Germinal center (tissue), 1 donor: Measurements from ENCODE around the gene DNPEP.
"Not testable (repeated sequence)": the region's sequence is repeated elsewhere in the genome, so short reads cannot be mapped to it uniquely, and the experiment has no call there.

Source experiments
- DNase-seq: peaks from one replicate; pipeline ENCODE4 v3.0.0; 2012; ENCODE audit warnings: mixed read lengths, low spot score

DNPEP gene

GRCh38 chr2:219400562-219400961, 12.8 kb upstream of the DNPEP start:
- no peak for DNase-seq

GRCh38 chr2:219399716-219400478, 12.2 kb upstream of the DNPEP start:
- DNase-seq = no peak

GRCh38 chr2:219398721-219399363, 11.1 kb upstream of the DNPEP start:
- no peak for DNase-seq

- DNase-seq = no peak
These were observed 9.2 kb upstream of the DNPEP start for GRCh38 chr2:219396863-219397457.

GRCh38 chr2:219395609-219396008, 7.9 kb upstream of the DNPEP start:
- no peak for DNase-seq

- DNase-seq = not testable (repeated sequence)
These were observed 7.3 kb upstream of the DNPEP start for GRCh38 chr2:219395056-219395455.

GRCh38 chr2:219392754-219393153, 5.0 kb upstream of the DNPEP start:
- DNase-seq = no peak

GRCh38 chr2:219388907-219389156, 1.1 kb upstream of the DNPEP start:
- DNase-seq = no peak

GRCh38 chr2:219388121-219388906, 602 bp upstream of the DNPEP start:
- DNase-seq = peak; percentile 98

- no peak for DNase-seq
These were observed 1.0 kb downstream of the DNPEP start for GRCh38 chr2:219386532-219387280.

GRCh38 chr2:219385958-219386520, 1.7 kb downstream of the DNPEP start:
- no peak for DNase-seq

GRCh38 chr2:219384859-219385258, 2.9 kb downstream of the DNPEP start:
- no peak for DNase-seq

GRCh38 chr2:219384083-219384713, 3.5 kb downstream of the DNPEP start:
- no peak for DNase-seq

GRCh38 chr2:219381448-219381847, 6.3 kb downstream of the DNPEP start:
- no peak for DNase-seq

GRCh38 chr2:219380926-219381325, 6.8 kb downstream of the DNPEP start:
- no peak for DNase-seq

GRCh38 chr2:219378163-219378851, 9.4 kb downstream of the DNPEP start:
- no peak for DNase-seq

GRCh38 chr2:219369447-219369861, 18.3 kb downstream of the DNPEP start:
- no peak for DNase-seq

GRCh38 chr2:219368690-219369191, 19.0 kb downstream of the DNPEP start:
- DNase-seq = no peak

GRCh38 chr2:219362524-219363164, 25.1 kb downstream of the DNPEP start:
- no peak for DNase-seq

GRCh38 chr2:219362072-219362471, 25.6 kb downstream of the DNPEP start:
- no peak for DNase-seq
